ENCODE measurements around the gene KRT7.
"Not testable (repeated sequence)": the region's sequence is repeated elsewhere in the genome, so short reads cannot be mapped to it uniquely, and the experiment has no call there.

KRT7 gene

DNA sequence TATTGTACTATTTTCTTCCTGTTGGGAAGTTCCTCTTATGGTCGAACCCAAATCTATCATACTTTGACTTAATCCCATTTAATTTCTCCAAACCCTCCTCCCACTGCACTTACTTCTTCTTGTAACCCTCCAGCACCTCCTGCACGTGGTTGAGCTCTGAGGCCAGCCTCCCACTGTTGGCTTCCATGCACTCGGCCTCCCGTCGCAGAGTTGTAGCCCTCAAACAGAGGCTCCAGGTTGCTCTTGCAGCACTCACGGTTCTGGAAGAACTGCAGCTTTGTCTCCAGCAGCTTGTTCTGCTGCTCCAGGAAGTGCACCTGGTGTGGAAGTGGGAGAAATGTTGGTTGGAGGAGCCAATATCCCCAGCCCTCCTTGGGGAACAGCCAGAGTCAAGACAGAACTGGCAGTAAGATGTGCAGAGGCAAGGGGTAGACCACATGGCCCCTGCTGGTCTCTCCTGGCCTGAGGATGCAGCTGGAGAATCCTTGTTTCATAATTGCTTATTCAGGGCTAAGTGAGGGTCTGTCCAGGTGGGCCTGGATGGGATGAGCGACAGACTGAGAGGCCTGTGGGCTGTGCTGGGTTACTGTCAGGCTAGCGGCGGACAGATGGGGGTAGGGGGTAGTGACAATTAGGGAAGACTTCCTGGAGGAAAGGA lies 23.0 kb downstream of the KRT7 start:
- no peak for DNase-seq (ENCODE audit: low read depth in 2 of 2)

DNA sequence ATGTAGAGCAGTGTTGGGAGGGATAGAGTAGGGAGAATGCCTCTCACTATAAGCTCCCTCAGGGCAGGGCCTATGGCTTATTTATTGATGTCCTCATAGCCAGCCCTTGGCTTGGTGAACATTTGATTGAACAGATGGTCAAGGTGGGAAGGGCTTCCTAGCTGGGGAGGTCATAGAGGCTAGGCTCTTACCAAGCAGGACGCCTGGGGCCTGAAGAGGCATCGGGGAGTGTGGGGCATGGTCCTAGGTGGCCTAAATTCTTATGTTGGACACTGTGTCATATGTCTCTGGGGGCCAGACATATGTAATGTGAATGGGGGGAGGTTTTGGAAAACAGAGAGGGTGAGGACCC lies 23.5 kb downstream of the KRT7 start:
- no peak for DNase-seq (ENCODE audit: low read depth in 2 of 2)

DNA sequence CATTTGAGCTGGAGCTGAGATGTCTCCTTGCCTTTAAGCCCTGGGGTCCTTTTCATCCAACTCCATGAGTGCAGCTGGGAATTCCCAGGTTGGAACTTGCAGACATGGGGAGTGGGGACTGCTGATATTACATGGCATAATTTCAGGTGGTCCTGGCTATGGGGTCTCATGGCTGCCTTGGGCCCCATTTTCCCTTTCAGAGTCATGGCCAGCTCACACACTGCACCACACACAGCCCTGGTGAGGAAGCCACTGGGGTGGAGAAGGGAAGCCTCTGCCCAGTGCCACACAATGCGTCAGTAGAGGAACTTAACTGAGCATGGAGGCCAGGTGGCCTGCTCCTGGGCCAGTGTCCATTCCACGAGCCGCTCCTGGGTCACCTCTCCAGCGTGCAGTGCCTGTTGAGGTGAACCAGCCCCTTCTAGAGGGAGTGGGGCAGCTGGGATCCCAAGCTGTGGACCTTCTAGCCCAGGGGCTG lies 24.1 kb downstream of the KRT7 start:
- no peak for DNase-seq (ENCODE audit: low read depth in 2 of 2)

DNA sequence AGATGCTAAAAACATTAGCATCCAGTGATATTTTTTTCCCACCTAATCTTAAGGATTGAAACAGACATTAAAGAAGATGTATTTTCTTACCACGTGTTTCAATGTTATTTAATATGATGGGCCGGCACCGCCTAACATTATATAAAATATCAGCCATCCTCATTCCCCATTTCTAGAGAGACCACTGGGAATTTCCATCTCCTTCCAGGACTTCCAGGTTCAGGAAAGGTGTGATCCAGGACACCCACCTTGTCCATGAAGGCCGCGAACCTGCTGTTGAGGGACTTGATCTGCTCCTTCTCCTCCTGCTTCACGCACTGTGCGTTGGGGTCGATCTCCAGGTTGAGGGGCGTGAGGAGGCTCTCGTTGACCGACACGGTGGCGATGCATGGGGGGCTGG lies 24.9 kb downstream of the KRT7 start:
- DNase-seq (ENCODE audit: low read depth in 2 of 2), result not testable (repeated sequence)

DNA sequence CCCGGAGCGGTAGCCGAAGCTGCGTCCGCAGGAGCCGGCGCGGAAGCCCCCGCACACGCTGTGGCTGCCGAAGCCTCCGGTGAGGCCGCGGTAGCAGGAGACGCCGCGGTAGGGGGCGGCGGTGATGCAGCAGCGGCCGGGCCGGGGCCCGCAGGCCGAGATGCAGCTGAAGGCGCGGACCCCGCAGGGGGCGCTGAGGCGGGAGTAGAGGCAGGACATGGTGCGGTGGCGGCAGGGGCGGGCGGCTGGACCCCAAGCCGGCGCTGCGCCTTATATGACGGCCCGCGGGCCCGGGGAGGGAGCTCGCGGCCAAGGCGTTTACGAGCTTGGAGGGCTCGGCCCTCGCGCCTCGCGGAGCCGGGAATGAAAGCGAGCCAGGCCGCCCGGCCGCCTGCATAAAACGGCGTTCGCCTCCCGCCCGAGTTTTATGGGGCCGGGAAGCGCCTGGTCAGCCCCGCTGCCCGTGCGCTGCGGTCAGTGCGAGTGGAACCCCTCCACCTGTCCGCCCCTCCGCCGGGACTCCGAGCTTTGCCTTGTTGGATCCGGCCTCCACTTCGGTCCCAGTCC lies 25.4 kb downstream of the KRT7 start:
- DNase-seq (ENCODE audit: low read depth in 2 of 2), result no peak

DNA sequence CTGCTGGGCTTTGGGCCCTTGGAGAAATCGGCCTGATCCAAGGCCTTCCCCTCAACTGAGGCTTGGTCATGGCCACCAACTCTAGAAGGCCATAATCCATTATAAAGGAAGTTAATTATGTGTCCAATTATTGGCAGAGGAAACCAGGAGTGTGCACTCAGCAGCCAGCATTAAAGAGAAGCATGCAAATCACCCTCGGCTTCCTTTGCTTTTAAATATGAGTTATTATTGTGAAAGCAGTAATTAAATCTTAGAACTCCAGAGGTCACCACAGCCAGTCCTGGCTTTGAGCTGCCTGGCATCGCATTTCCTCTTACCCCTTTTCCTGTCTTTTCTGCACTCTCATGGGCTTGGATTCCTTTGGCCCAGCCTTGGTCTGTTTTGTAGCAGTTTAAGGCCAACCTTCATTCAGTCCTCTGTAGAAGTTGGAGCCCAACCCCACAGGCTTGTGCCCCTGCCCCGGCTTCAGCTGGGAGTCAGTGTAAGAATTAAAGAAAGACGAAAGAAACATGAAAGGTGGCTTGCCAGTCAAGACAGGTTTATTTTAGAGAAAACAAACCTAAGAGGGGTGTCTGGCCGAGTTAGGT lies 26.7 kb downstream of the KRT7 start:
- no peak for DNase-seq (ENCODE audit: low read depth in 2 of 2)

DNA sequence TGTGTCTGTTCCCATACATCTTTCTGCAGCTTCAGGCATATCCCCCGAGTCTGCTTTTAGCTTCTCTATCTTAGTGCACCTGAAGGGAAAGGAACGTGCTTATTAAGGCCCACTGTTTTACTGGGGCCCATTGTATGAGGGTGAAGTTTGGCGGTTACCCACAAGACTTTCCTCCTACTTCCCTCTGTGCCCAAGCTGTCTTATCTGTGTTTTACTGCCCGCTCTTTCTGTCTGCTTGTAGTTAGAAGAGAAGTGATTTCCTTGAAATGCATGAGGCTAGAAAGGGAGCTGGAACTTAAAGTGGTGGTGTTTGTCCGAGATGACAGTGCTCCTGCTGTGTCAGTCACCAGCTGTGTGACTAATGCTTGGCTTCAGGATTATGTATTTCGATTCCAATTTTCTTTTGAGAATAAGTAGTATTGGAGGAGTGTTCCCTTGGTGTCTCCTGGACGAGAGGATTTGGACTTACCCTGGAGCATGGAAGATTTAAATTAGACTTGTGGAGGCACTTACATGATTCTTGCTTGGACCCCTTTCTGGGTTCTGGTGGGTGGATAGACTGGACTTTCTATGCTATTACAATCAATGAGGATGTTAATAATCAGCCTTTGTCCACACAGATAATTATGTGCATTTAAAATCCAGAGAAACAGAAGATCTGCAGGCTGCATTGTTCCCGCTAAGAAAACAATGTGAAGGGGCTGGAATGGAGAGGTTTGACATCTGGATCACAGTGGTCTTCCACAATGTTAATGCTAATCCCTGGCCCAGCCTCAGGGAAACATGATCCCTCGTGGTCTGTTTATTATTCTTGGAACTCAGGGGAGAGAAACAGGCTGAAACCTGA lies 27.5 kb downstream of the KRT7 start:
- DNase-seq (ENCODE audit: low read depth in 2 of 2), result peak in 1 of 2 experiments; percentile 28

DNA sequence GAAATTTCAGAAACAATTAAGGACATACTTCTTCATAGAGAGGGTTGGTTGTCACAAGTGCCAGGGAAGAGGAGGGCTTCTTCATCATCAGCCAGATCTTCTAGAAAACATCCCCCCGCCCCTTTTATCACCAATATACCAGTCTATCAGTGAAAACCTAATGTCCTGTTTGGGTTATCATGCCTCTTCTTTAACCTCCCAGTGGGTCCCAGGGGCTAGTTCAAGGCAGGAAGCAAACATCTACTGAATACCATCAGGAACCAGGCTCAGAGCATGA lies 28.1 kb downstream of the KRT7 start:
- DNase-seq (ENCODE audit: low read depth in 2 of 2), result no peak

DNA sequence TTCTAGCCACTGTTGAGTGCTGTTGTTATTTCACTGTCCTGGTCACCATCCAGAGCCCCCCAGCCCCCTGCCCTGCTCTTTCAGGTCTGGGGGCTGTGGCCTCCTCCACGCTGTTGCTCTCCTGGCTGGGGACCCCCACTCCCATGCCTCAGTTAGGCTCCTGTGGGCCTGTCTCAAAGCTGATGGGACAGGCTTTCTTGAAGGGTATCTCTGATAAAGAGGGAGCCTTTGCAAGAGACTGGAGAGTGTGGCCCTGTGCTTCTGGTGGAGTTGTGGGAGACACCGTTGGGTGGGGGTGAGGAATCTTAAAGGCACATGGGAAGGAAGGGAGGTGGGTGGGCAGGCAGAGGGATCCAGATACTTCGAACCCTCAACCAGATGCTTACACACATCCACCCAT lies 29.2 kb downstream of the KRT7 start:
- no peak for DNase-seq (ENCODE audit: low read depth in 2 of 2)

DNA sequence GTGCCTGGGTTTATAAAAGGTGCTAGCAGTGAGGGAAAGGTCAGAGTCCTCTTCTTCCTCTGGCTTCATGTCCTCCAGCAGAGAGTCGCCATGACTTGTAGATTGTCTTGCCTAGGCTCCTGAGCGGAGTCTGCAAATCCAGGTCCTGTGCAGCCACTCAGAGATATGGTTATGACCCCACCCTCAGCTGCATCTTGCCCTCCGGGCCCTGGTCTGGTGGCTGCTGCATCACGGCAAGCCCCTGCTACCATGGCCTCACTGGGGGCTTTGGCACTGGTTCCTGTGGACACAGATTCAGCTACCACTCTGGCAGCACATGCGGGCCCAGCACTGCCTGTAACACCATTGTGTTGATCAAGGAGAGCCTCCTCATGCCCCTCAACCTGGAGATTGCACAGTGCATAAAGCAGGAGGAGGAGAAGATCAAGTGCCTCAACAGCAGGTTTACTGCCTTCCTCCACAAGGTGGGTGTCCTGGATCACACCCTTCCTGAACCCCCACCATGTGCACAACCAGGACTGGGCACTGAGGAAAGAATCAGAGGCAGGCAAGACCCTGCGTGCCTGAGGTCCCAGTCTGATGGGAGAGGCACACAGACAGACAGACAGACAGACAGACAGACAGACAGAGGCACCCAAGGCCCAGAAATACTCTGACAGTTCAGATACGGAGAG lies 30.9 kb downstream of the KRT7 start:
- DNase-seq (ENCODE audit: low read depth in 2 of 2), result no peak

DNA sequence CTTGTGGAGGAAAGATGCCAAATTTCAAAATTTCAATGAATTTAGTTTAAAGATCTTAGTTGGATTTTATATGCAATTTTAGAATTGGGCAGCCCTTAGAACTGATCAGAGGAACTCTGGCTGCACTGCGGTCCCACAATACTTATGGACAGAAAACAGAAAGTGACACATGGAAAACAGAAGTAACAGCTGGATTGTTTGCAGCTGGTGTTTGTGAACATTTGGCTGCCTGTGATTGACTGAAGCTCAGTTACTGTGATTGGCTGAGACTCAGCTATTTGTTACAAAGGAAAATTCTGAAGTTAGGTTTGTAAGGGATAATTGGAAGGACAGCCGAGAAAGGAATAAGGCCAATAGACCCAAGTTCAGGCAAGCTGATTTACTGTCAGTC lies 31.4 kb downstream of the KRT7 start:
- DNase-seq (ENCODE audit: low read depth in 2 of 2), result no peak

DNA sequence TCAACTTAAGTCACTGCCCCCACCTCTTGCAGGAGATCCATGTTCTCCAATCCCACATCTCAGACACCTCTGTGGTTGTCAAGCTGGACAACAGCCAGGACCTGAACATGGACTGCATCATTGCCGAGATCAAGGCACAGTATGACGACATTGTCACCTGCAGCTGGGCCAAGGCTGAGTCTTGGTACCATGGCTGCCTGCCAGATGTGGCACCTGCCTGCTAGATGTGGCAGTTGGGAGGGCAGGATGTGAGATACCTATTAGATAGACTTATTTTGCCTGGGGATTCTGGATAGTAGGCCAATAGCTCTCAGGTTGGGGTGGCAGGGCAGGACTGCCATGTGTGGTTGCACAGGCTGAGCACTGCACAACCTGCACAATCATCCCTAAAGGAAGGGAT lies 33.5 kb downstream of the KRT7 start:
- no peak for DNase-seq (ENCODE audit: low read depth in 2 of 2)

DNA sequence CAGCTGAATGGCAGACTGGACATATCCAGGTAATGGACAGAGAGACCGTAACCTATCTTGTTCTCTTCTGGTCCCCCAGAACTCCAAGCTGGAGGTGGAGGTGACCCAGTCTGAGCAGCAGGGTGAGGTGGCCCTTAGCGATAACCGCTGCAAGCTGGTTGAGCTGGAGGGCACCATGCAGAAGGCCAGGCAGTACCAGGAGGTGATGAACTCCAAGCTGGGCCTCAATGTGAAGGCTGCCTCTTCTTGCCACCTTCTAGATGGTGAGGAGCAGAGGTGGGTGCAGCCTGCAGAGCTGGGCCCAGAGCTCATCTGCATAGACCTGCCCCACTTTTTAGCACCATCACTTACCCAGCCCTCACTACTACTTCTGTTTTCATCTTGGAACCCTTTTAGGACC lies 34.2 kb downstream of the KRT7 start:
- no peak for DNase-seq (ENCODE audit: low read depth in 2 of 2)

DNA sequence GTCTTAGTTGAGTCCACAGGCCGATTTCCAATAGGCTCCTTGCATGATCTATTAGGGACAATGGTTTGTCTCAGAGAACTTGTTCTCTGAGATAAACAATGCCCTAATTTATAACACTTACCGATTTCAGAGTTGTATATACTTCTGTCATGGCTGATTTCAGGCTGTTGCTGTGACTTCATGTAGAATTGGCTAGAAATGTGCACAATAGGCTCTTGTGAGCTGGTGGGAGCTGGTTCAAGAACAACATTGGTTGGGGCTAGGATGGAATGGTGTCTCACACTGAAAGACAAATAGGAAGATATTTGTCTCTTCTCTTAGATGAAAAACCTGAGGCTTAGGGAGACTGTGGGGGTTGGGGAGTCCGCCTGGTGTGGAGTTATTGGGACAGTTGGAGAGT lies 34.7 kb downstream of the KRT7 start:
- no peak for DNase-seq (ENCODE audit: low read depth in 2 of 2)

DNA sequence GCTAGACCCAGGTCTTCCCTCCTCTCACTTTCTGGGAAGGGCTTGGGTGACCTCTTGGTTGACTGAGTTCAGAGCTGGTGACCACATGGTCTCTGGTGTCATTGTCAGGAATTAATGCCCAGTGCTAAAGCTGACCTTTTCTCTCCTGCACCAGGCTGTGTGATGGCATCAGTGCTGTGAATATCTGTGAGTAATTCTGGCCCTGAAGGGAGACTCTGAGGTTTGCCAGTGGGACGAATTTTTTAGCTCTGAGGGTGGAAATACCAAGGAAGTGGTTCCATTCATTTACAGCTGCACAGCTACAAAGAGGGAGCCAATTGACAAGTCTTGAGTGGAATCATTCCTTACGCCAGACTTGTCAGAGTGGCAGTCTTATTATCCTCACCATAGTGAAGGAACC lies 35.2 kb downstream of the KRT7 start:
- DNase-seq (ENCODE audit: low read depth in 2 of 2), result no peak

DNA sequence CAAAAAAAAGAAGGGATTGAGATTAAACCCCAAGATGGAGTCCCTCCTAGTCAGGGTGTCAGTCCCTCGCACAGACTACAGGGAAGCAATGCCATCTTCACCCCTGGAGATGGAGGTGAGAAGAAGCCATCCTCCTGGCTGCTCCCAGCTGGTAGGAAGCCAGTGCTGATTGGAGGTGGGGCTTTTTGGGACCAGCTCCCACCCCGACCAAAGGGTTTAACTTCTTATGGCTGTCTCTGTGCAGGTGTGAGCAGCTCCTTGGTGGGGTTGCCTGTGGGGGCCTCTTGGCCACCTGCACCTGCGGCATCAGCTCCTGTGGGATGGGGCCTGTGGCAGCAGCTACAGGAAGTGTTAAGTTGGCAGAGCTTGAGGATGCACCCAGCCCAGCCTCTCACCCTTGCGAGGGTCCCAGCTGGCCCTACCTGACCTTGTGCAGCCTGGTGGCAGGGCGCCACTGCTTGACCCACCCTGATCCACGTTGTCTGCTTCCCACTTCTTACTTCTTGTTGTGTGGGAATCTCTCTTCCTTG lies 37.6 kb downstream of the KRT7 start:
- no peak for DNase-seq (ENCODE audit: low read depth in 2 of 2)

DNA sequence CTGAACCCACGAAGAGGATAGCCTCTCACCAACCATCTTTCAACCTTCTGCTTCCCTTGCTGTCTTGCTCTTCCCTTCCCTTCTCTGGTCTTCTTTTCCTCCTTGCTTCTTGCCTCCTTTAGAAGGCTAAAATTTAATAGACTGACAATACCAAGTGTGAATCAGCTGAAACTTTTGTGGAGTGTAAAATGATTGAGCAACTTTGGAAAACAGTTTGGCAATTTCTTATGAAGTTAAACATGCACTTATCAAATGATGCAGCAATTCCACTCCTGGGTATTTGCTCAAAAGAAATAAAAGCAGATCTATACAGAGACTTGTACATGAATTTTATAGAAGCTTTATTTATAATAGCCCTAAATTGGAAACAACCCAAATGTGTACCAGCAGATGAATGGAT lies 38.1 kb downstream of the KRT7 start:
- no peak for DNase-seq (ENCODE audit: low read depth in 2 of 2)

DNA sequence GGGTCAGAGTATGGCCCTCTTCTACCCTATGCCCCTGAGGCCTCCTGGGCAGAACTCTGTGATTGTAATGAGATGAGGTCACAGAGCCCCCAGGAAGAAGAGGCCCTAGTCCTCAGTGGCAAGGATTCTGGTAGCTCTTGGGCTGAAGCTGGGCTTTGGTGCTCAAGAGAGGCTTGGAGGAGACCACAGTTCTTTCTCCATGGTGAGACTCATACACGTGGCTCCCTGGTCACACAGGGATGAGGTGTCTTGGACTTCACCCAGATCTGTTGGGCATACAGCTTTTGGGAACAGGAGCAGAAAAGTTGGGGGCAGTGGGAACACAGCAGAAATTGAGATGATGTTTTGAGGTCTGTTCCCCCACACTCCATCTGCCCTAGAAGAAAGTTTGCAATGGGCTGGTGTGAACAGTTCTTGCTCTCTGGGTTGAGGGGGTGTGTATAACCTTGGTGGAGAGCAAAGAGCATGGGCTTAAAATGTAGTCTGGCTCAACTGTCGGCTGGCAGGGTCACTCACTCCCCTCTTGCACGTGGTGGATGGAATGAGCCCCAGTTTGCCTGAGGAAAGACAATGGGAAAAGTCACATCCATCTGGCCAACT lies 41.6 kb downstream of the KRT7 start, which contains the start of gene KRT86:
TSS of gene KRT86 (plus strand) at position 125 of the 600 bp plus-strand sequence. CDS start 27,272 bp downstream, outside the sequence.
- DNase-seq (ENCODE audit: low read depth in 2 of 2), result no peak

DNA sequence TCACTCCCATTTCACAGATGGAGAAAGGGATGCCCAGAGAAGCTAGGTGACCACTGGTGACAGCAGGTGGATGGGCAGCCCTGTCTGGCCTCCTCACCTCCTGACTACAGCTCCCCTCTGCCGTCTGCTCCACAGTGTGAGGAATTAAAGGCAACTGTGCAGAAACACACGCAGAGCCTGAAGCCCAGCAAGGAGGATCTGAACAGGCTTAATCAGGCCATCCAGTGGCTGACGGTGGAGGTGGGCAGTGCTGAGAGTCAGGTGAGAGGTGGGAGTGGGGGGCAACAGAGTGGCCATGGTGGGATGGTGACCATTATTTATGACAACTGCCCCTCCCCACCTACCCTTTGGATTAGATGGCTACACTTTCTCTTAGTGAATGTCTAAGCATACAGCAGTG lies 42.6 kb downstream of the KRT7 start:
- DNase-seq (ENCODE audit: low read depth in 2 of 2), result no peak

DNA sequence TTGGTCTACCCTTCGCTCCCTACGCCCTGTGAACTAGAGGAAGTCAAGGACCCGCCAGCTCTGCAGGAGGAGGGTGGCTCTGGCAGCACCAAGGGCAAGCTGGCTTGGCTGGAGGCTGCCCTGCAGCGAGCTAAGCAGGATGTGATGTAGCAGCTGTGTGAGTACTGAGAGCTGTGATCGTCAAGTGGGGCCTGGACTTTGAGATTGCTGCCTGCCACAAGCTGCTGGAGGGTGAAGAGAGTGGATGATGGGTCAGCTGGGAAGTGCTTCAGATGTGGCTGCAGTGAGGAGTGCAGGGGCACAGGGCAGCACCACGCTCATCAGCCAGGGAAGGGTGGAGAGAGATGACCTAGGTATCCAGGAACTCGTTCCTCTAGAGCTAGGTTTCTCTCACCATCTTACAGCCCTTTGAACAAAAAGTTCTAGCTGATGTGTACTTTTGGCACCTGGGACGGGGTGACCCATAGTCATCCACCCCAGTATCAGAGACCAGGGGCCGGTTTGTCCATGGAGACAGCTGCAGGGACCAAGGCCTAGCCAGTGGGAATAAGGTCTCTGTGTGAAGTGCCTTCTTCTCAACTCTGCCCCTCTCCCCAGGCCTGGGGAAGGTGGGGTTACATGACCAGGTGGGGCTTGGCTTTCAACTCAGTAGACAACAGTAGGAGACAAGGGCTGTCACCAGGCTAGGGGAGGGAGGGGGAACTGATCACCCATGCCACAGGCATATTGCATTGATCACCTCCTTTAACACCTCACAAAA lies 44.6 kb downstream of the KRT7 start:
- DNase-seq (ENCODE audit: low read depth in 2 of 2), result no peak
